Choroid plexus epithelial cell (primary cell): ENCODE data around the gene HNRNPA1.

ENCODE experiments used
- DNase-seq: peaks from one replicate; pipeline ENCODE4 v3.0.0-alpha.2; 2010; ENCODE audit warnings: low read depth
- H3K4me3 ChIP-seq: 2 replicates; pipeline ENCODE4 v1.5.1; 2011; ENCODE audit warnings: low read depth, mild to moderate bottlenecking, control low read depth, low read length, moderate library complexity
- TF ChIP-seq, protein P1 (sequence below): conservative IDR thresholded peaks from 2 replicates; pipeline ENCODE4 v1.5.1; 2011; ENCODE audit warnings: low read depth, mild to moderate bottlenecking, control low read depth, inconsistent platforms, low read length, moderate library complexity

Gene HNRNPA1

DNA sequence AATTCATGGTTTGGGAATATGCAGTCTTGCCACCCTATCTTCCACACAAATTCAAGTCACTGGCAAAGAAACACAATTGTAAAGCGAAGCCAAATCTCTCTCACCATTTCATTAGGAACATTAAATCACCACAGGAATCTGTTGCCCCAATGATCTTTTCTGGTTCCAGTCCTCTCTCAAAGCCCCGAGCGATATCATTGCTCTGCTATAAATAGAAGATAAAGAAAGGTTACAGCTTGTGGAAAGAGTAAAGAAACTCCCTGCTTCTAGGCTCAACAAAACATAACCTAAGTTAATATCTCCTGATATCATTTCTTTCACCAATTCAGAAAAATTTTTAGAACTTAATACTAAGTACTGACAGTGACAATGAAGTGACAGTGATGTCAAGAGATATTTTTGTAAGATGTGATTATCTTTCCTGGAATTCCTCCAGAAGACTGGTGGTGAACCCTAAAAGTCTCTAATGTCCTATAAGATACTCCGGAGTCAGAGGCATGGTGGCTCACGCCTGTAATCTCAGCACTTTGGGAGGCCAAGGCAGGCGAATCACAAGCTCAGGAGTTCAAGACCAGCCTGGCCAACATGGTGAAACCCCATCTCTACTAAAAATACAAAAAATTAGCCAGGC, 34.4 kb upstream of the HNRNPA1 start:
- TF ChIP-seq, protein P1, sequence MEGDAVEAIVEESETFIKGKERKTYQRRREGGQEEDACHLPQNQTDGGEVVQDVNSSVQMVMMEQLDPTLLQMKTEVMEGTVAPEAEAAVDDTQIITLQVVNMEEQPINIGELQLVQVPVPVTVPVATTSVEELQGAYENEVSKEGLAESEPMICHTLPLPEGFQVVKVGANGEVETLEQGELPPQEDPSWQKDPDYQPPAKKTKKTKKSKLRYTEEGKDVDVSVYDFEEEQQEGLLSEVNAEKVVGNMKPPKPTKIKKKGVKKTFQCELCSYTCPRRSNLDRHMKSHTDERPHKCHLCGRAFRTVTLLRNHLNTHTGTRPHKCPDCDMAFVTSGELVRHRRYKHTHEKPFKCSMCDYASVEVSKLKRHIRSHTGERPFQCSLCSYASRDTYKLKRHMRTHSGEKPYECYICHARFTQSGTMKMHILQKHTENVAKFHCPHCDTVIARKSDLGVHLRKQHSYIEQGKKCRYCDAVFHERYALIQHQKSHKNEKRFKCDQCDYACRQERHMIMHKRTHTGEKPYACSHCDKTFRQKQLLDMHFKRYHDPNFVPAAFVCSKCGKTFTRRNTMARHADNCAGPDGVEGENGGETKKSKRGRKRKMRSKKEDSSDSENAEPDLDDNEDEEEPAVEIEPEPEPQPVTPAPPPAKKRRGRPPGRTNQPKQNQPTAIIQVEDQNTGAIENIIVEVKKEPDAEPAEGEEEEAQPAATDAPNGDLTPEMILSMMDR: no peak
- no peak overlapping the region for H3K4me3 ChIP-seq

DNA sequence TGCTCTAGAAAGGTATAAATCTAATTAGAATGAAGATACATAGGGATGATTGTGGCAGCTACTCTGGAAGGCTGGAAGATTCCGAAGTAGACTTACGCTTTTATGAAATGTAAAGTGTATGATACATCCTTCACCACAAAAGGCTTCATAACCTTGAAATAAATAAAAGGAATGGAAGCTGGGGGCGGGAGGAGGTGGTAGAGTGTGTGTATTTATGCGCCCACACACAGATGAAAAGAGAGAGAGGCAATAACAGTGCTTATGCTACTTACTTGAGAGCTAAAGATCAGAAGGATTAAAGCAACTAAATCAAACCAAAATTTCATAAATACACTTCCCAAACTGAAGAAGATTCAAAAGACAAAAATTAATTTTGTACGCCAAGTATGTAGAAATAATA, 31.0 kb upstream of the HNRNPA1 start:
- TF ChIP-seq, protein P1: no peak
- no peak overlapping the region for H3K4me3 ChIP-seq
- no peak for DNase-seq

More for the DNA sequence above, 34.4 kb upstream of the HNRNPA1 start:
- no peak for DNase-seq

DNA sequence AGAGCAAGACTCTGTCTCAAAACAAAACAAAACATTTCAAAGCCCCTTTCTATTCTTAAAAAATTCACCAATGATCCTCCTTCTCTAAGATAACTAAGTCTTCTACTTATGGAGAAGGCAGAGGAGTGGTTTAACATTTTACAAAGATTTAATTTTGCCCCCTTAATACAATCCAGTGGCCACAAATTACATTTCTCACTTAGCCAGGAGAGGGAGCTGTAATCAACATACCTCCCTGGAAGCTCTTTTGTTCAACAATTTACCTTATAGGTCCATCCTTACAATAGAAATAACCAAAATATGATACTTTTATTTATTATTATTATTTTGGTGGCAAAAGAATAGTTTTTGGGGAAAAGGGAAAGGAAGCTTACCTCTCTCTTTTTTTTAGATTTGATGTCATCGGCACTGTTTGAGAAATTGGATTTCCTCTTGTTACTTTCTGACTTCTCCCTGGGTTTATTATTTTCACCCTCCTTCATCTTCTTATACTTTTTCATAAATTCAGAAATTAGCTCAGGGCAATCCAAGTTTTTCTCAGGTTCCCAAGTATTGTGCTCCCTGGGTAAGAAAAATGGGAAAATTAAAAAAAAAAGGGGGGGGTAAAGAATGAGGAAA, 28.8 kb upstream of the HNRNPA1 start:
- TF ChIP-seq, protein P1: peak; percentile 68
- peak; percentile 78 for DNase-seq
- no peak overlapping the region for H3K4me3 ChIP-seq

DNA sequence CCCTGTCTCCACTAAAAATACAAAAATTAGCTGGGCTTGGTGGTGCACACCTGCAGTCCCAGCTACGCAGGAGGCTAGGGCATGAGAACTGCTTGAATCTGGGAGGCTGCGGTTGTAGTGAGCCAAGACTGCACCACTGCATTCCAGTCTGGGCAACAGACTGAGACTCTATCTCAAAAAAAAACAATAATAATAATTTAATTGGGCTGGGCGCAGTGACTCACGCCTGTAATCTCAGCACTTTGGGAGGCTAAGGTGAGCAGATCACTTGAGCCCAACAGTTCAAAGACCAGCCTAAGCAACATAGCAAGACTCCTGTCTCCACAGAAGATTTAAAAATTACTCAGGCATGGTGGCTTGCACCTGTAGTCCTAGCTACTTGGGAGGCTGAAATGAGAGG, 27.3 kb upstream of the HNRNPA1 start:
- TF ChIP-seq, protein P1: no peak
- H3K4me3 ChIP-seq: no peak overlapping the region
- DNase-seq: no peak

DNA sequence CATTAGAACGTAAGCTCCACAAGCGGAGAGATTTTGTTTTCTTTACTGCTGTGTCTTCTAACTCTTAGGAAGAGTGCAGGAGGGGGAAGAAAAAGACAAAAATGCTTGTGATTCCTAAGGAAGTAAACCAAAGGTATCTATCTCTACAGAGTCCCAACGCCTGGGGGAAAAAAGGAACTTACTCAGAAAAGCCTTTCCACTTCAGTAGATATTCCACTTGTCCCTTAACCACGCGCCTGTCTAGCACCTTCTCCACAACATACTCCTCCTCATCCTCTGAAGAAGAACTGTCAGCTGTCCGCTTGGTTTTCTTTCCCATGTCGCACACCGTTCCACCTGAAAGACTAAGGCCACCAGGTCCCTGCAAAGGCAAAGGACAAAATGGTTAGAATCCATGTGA, 23.2 kb upstream of the HNRNPA1 start:
- H3K4me3 ChIP-seq: no peak overlapping the region
- no peak for DNase-seq
- TF ChIP-seq, protein P1: no peak

DNA sequence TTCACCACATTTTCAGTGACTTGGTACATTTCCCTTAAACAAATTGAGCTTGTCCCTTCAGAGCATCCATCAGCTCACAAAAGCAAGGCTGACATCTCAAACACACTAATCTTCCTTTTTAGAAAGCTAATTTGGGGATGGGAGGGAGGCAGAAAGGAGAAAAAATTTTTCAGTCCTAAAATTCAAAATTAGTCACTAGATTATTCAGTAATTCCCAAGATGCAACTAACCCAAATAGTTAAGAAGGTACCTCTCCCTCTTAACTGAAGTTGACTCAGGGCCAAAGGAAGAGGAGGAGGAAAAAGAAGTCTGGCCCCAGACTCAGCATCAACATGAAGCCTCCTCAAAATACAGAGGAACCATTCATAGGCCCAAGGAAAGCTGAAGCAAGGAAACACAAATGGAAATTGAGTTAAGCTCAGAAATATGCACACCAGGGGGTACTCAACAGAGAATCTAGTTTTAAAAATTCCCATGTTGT, 22.3 kb upstream of the HNRNPA1 start:
- TF ChIP-seq, protein P1: no peak
- H3K4me3 ChIP-seq: no peak overlapping the region
- DNase-seq: peak; percentile 75
